OCI-LY1 (cell line): ENCODE results near the gene LAMB3.

Experiments
- H2AFZ ChIP-seq: fragments of 200-600 bp; sonication (generic), shearing (Covaris generic); 2 replicates; pipeline ENCODE4 v1.6.0; 2014; ENCODE audit warnings: antibody characterized with exemption, mild to moderate bottlenecking, low read length
- H3F3A ChIP-seq: fragments of 200-600 bp; sonication (generic), shearing (Covaris generic); 2 replicates; pipeline ENCODE4 v1.6.0; 2014; ENCODE audit warnings: mild to moderate bottlenecking, antibody characterized with exemption, low read length, moderate library complexity; ENCODE audit not compliant: insufficient read depth
- H3K27ac ChIP-seq: fragments of 200-600 bp; sonication (generic); 2 replicates; pipeline ENCODE4 v1.5.1; 2014; ENCODE audit warnings: low read length, mixed run types, mild to moderate bottlenecking, low read depth; ENCODE audit not compliant: poor library complexity, severe bottlenecking
- H3K27me3 ChIP-seq: fragments of 200-600 bp; sonication (generic); 2 replicates; pipeline ENCODE4 v1.6.0; 2014; ENCODE audit warnings: antibody characterized with exemption, mild to moderate bottlenecking, low read length, moderate library complexity; ENCODE audit not compliant: insufficient read depth
- H3K36me3 ChIP-seq: fragments of 200-600 bp; sonication (generic); 2 replicates; pipeline ENCODE4 v1.6.1; 2014; ENCODE audit warnings: mild to moderate bottlenecking, antibody characterized with exemption, low read length, moderate library complexity, mixed read lengths; ENCODE audit not compliant: insufficient read depth
- H3K4me1 ChIP-seq: fragments of 200-600 bp; sonication (generic); 2 replicates; pipeline ENCODE4 v1.5.1; 2014; ENCODE audit warnings: mild to moderate bottlenecking, low read length, moderate library complexity; ENCODE audit not compliant: insufficient read depth, severe bottlenecking
- H3K4me2 ChIP-seq: fragments of 200-600 bp; sonication (generic), shearing (Covaris generic); 2 replicates; pipeline ENCODE4 v1.6.1; 2014; ENCODE audit warnings: low read length
- H3K4me3 ChIP-seq: fragments of 200-600 bp; sonication (generic); 2 replicates; pipeline ENCODE4 v1.5.1; 2014; ENCODE audit warnings: low read length, low read depth, mild to moderate bottlenecking, mixed read lengths; ENCODE audit not compliant: poor library complexity, severe bottlenecking
- H3K79me2 ChIP-seq: fragments of 200-600 bp; shearing (Covaris generic); 2 replicates; pipeline ENCODE4 v1.6.1; 2016; ENCODE audit warnings: mixed run types, low read length, mixed read lengths; ENCODE audit not compliant: insufficient read depth
- H3K9ac ChIP-seq: fragments of 200-600 bp; sonication (generic), shearing (Covaris generic); 2 replicates; pipeline ENCODE4 v1.6.1; 2014; ENCODE audit warnings: mild to moderate bottlenecking, low read length, mixed read lengths
- H3K9me2 ChIP-seq: fragments of 200-600 bp; sonication (generic), shearing (Covaris generic); 2 replicates; pipeline ENCODE4 v1.6.1; 2014; ENCODE audit warnings: low read depth, mild to moderate bottlenecking, low read length, mixed read lengths
- H3K9me3 ChIP-seq: fragments of 200-600 bp; shearing (Covaris generic); 2 replicates; pipeline ENCODE4 v1.6.1; 2014; ENCODE audit warnings: low read length, mixed read lengths
- H4K20me1 ChIP-seq: fragments of 200-600 bp; sonication (generic), shearing (Covaris generic); 2 replicates; pipeline ENCODE4 v1.6.0; 2016; ENCODE audit warnings: mild to moderate bottlenecking, low read length; ENCODE audit not compliant: insufficient read depth
- EZH2 ChIP-seq: fragments of 200-600 bp; sonication (generic), shearing (Covaris generic); IDR thresholded peaks from 2 replicates; pipeline ENCODE4 v1.8.0; 2017; ENCODE audit warnings: borderline replicate concordance, mixed run types, mild to moderate bottlenecking, antibody characterized with exemption, low read length, moderate library complexity, mixed read lengths
- TF ChIP-seq, protein P1 (sequence below): fragments of 200-600 bp; sonication (generic), shearing (Covaris generic); IDR thresholded peaks from 2 replicates; pipeline ENCODE4 v1.5.1; 2017; ENCODE audit warnings: mild to moderate bottlenecking, antibody characterized with exemption, low read length, moderate library complexity, mixed read lengths

LAMB3 gene

DNA sequence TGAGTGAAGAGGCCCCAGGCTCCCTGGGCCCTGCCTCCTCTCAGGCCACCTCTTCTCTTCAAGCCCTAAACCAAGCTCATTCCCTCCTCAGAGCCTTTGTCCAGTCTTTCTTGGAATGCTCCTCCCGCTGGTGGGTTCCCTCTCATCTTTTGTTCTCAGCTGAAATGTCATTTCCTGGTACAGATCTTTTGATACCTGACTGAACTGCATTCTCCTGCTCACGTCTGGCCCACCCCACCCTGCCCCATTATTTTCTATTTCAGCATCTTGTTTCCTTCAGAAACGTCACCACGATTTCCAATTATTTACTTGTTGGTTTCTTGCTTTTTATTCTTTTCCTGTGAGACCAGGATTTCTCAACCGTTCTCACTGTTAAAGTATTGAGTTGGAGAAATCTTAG, 16.4 kb downstream of the LAMB3 start:
- H3K27me3 ChIP-seq = peaks cover 3% of the 10 kb centered on the region; the same call in 1 of the 2 replicates
- no peaks in the 10 kb centered on the region for H3K79me2 ChIP-seq
- H3K27ac ChIP-seq = no peak overlapping the region
- H3K9me3 ChIP-seq = no peaks in the 10 kb centered on the region
- H3K36me3 ChIP-seq = no peaks in the 10 kb centered on the region
- H3K4me2 ChIP-seq = no peak overlapping the region
- H2AFZ ChIP-seq = no peak overlapping the region
- H3K9ac ChIP-seq = no peak overlapping the region
- H3K9me2 ChIP-seq = no peaks in the 10 kb centered on the region
- H3K4me1 ChIP-seq = no peaks in the 10 kb centered on the region
- H3K4me3 ChIP-seq = no peak overlapping the region
- H4K20me1 ChIP-seq = no peaks in the 10 kb centered on the region
- H3F3A ChIP-seq = no peaks in the 10 kb centered on the region
- TF ChIP-seq, protein P1, sequence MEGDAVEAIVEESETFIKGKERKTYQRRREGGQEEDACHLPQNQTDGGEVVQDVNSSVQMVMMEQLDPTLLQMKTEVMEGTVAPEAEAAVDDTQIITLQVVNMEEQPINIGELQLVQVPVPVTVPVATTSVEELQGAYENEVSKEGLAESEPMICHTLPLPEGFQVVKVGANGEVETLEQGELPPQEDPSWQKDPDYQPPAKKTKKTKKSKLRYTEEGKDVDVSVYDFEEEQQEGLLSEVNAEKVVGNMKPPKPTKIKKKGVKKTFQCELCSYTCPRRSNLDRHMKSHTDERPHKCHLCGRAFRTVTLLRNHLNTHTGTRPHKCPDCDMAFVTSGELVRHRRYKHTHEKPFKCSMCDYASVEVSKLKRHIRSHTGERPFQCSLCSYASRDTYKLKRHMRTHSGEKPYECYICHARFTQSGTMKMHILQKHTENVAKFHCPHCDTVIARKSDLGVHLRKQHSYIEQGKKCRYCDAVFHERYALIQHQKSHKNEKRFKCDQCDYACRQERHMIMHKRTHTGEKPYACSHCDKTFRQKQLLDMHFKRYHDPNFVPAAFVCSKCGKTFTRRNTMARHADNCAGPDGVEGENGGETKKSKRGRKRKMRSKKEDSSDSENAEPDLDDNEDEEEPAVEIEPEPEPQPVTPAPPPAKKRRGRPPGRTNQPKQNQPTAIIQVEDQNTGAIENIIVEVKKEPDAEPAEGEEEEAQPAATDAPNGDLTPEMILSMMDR = no peak
- TF ChIP-seq EZH2 = no peak

GRCh38 chr1:209634005-209634737, 18.1 kb downstream of the LAMB3 start:
- no peaks in the 10 kb centered on the region for H3F3A ChIP-seq
- H3K27me3 ChIP-seq = peaks cover 3% of the 10 kb centered on the region; the same call in 1 of the 2 replicates
- no peaks in the 10 kb centered on the region for H3K36me3 ChIP-seq
- H3K9ac ChIP-seq = no peak overlapping the region
- no peaks in the 10 kb centered on the region for H4K20me1 ChIP-seq
- no peak overlapping the region for H2AFZ ChIP-seq
- H3K4me2 ChIP-seq = no peak overlapping the region
- no peaks in the 10 kb centered on the region for H3K79me2 ChIP-seq
- no peaks in the 10 kb centered on the region for H3K4me1 ChIP-seq
- H3K9me3 ChIP-seq = no peaks in the 10 kb centered on the region
- no peaks in the 10 kb centered on the region for H3K9me2 ChIP-seq
- H3K4me3 ChIP-seq = no peak overlapping the region
- TF ChIP-seq EZH2 = no peak
- TF ChIP-seq, protein P1 = no peak
- no peak overlapping the region for H3K27ac ChIP-seq

DNA sequence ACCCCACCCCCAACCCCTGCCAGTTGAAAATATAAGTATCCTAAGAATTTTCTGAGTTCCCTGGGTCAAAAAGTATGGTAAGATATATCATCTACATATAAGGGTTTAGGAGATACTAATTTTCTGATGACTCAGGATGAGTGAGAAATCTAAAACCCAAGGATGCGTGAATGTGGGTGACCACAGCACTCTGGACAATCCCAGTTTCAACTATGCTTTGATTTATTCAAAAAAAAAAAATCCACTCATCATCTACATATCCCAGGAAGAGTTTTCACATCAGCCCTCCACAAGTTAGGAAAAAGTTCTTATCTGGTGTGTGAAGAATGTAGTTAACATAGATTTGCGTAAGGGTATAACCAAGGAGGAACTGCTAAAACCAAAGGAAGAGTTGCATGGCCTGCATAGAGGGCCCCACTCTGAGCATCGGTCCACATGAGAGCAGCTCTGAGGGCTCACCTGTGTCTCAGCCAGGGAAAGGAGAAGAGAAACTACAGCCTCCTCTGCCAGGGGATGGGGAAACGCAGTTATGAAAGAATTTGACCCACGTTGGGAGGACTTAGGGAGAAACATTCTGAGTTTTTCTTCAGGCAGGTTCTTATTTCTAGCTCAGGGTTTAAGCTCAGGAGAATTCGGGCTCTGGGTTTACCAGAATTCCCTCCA, 18.8 kb downstream of the LAMB3 start:
- Histone ChIP-seq H3K4me2 (no peak overlapping the region), H3K36me3 (no peaks in the 10 kb centered on the region), H3K79me2 (no peaks in the 10 kb centered on the region), H3K4me1 (no peaks in the 10 kb centered on the region), H3K27me3 (peaks cover 3% of the 10 kb centered on the region; the same call in 1 of the 2 replicates), H3K9me2 (no peaks in the 10 kb centered on the region), H3F3A (no peaks in the 10 kb centered on the region), H3K4me3 (no peak overlapping the region), H3K9me3 (no peaks in the 10 kb centered on the region), H3K9ac (no peak overlapping the region), H3K27ac (no peak overlapping the region), H4K20me1 (no peaks in the 10 kb centered on the region), H2AFZ (no peak overlapping the region)
- TF ChIP-seq EZH2 = no peak
- TF ChIP-seq, protein P1 = no peak
